Measurements from ENCODE around the gene LRCH3. TPM values are rescaled to one million over a fixed set of nuclear protein-coding genes. Genes with fewer than 3 reads are reported as not detected.

The LRCH3 gene
- total RNA-seq, 1 donor from 2014 or later = 43.5 TPM

DNA sequence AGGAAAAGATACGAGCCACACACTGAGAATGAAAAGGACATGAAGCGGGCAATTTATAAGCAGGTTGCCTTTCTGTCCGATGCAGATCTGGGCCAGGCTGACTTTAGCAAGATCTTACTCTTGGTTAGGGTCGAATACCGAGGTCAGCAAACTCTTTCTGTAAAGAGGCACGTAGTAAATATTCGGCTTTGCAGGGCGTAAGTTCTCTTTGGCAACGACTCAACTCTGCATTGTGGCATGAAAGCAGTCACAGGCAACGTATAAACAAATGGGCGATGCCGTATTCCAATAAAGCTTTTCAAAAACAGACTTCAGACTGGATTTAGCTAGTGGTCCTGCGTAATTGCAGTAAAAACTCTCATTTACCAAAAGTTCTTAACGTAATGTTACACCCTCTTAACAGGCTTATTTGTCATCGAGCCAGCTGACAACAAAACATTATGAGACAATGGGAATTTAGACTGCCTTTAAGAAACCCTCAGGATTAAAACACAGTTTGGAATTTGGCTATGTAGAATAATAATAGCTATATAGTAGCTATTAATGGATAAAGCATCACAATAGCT is 145.8 kb downstream of the LRCH3 start:
- Histone ChIP-seq H3K27me3 (no peaks in the 10 kb centered on the region), H3K4me3 (no peak overlapping the region), H3K27ac (no peak overlapping the region), H3K36me3 (no peaks in the 10 kb centered on the region), H3K9me3 (no peaks in the 10 kb centered on the region), H3K4me1 (no peaks in the 10 kb centered on the region)
- TF ChIP-seq, protein P1, sequence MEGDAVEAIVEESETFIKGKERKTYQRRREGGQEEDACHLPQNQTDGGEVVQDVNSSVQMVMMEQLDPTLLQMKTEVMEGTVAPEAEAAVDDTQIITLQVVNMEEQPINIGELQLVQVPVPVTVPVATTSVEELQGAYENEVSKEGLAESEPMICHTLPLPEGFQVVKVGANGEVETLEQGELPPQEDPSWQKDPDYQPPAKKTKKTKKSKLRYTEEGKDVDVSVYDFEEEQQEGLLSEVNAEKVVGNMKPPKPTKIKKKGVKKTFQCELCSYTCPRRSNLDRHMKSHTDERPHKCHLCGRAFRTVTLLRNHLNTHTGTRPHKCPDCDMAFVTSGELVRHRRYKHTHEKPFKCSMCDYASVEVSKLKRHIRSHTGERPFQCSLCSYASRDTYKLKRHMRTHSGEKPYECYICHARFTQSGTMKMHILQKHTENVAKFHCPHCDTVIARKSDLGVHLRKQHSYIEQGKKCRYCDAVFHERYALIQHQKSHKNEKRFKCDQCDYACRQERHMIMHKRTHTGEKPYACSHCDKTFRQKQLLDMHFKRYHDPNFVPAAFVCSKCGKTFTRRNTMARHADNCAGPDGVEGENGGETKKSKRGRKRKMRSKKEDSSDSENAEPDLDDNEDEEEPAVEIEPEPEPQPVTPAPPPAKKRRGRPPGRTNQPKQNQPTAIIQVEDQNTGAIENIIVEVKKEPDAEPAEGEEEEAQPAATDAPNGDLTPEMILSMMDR (IDR thresholded peaks at IDR 0.05) = no peak
- no peak for DNase-seq
- no peak for ATAC-seq
- intact Hi-C loops (cut with DNase I) = no loop called here

Other genes with a start within 250 kb of the LRCH3 start
- 12.5 TPM for gene BDH1, start 235.3 kb upstream of the LRCH3 start, total RNA-seq
- 35.2 TPM for gene RUBCN, start 54.4 kb upstream of the LRCH3 start, total RNA-seq
- 46.8 TPM for gene FYTTD1, start 41.4 kb upstream of the LRCH3 start, total RNA-seq
- 723 TPM for gene RPL35A, start 158.9 kb downstream of the LRCH3 start, total RNA-seq
- gene LMLN, start 169.0 kb downstream of the LRCH3 start, total RNA-seq = 7.3 TPM